ENCODE results near the gene SEBOX.

- TF ChIP-seq RBAK (tag by site-specific recombination; IDR thresholded peaks at IDR 0.05) = no peak
- TF ChIP-seq CTCF (tag by site-specific recombination; IDR thresholded peaks at IDR 0.05) = no peak
- no peak for TF ChIP-seq ZNF398 (tag by site-specific recombination; IDR thresholded peaks at IDR 0.05)
- no peak for TF ChIP-seq ZNF623 (tag by site-specific recombination; IDR thresholded peaks at IDR 0.05)
- TF ChIP-seq ZNF350 (tag by site-specific recombination; IDR thresholded peaks at IDR 0.05) = no peak
- no peak for TF ChIP-seq ZNF19 (tag by site-specific recombination; IDR thresholded peaks at IDR 0.05; ENCODE audit: low read depth)
- no peak for TF ChIP-seq REST (tag by site-specific recombination; IDR thresholded peaks at IDR 0.05)
- no peak for TF ChIP-seq ZNF792 (tag by site-specific recombination; IDR thresholded peaks at IDR 0.05)
- no peak for TF ChIP-seq ZNF274 (IDR thresholded peaks at IDR 0.05; ENCODE audit: low read length)
- no peak for TF ChIP-seq ZNF274 (tag by site-specific recombination; IDR thresholded peaks at IDR 0.05; ENCODE audit: borderline replicate concordance)
These were observed 42.9 kb upstream of the SEBOX start for GRCh38 chr17:28407974-28408306.

All from HEK293 (cell line).